ENCODE data around the gene NMT1. TPM values are rescaled to one million over a fixed set of nuclear protein-coding genes. Genes with fewer than 3 reads are reported as not detected.
A peak's percentile ranks its signal among the peaks of the same experiment; 100 is the strongest.

The NMT1 gene
- total and polyA plus RNA-seq, 9 donors: 34.0 to 49.1 (median 37.9) TPM

- WGBS (ENCODE audit: insufficient coverage): 10% methylated on average over 60 of the region's 71 CpGs
Measured at GRCh38 chr17:45144199-45145034, 83.3 kb downstream of the NMT1 start.

DNA sequence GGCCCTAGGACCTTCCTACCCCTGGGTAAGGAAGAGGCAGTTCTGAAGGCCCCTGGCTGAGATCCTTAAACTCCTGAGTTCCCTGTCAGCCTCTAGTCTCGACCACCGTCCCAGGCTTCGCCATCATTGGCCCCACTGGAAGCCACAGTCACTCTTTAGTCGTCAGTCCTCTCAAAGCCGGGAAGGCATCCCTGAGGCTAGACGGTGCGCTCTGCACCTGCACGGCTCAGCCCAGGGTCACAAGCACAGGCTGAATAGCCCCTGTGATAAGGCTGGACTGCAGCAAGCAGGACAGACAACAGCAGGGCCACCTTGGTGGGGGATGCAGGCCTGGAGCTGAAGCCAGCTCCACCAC is 83.9 kb downstream of the NMT1 start:
- DNase-seq: no peak
- Histone ChIP-seq H3K27me3 (ENCODE audit: control insufficient read depth, insufficient read depth, low read length) (no peaks in the 10 kb centered on the region), H3K4me1 (ENCODE audit: control insufficient read depth, insufficient read depth, low read length) (peaks cover 38% of the 10 kb centered on the region), H3K9me3 (replicated peaks; ENCODE audit: control insufficient read depth, low read depth, low read length) (no peaks in the 10 kb centered on the region), H3K4me3 (ENCODE audit: low read length) (no peak overlapping the region), H3K27ac (ENCODE audit: low read length) (peak overlapping the region; percentile 89), H3K36me3 (ENCODE audit: control insufficient read depth, insufficient read depth, low read length) (no peaks in the 10 kb centered on the region)
- 66% methylated on average over 8 of the region's 8 CpGs for WGBS (ENCODE audit: insufficient coverage)

More at GRCh38 chr17:45144199-45145034, 83.3 kb downstream of the NMT1 start:
- H3K4me1 ChIP-seq (ENCODE audit: control insufficient read depth, insufficient read depth, low read length): peaks cover 38% of the 10 kb centered on the region
- no peaks in the 10 kb centered on the region for H3K9me3 ChIP-seq (replicated peaks; ENCODE audit: control insufficient read depth, low read depth, low read length)
- peak overlapping the region; percentile 45 for H3K4me3 ChIP-seq (ENCODE audit: low read length)
- H3K36me3 ChIP-seq (ENCODE audit: control insufficient read depth, insufficient read depth, low read length): no peaks in the 10 kb centered on the region
- no peak for DNase-seq
- no peaks in the 10 kb centered on the region for H3K27me3 ChIP-seq (ENCODE audit: control insufficient read depth, insufficient read depth, low read length)
- H3K27ac ChIP-seq (ENCODE audit: low read length): peak overlapping the region; percentile 90

GRCh38 chr17:45146166-45146565 is 85.0 kb downstream of the NMT1 start:
- 75% methylated on average over 10 of the region's 10 CpGs for WGBS (ENCODE audit: insufficient coverage)
- DNase-seq: no peak
- H3K27me3 ChIP-seq (ENCODE audit: control insufficient read depth, insufficient read depth, low read length): no peaks in the 10 kb centered on the region
- no peaks in the 10 kb centered on the region for H3K36me3 ChIP-seq (ENCODE audit: control insufficient read depth, insufficient read depth, low read length)
- peak overlapping the region; percentile 100 for H3K27ac ChIP-seq (ENCODE audit: low read length)
- H3K4me3 ChIP-seq (ENCODE audit: low read length): no peak overlapping the region
- peaks cover 40% of the 10 kb centered on the region for H3K4me1 ChIP-seq (ENCODE audit: control insufficient read depth, insufficient read depth, low read length)
- H3K9me3 ChIP-seq (replicated peaks; ENCODE audit: control insufficient read depth, low read depth, low read length): no peaks in the 10 kb centered on the region

DNA sequence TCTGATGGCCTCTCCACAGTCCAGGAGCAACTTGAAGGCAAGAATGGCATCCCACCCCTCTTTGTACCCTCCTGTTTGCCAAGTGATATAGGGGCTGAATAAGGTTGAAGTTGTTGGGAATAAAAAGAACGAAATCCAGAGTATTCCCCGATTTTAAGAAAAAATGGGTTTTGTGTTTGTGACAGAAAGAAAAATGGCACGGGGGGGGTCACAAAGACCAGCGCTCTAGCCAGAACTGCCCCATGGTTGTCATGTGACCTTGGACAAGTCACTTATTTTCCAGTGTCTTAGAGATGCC is 85.4 kb downstream of the NMT1 start:
- Histone ChIP-seq H3K27me3 (ENCODE audit: control insufficient read depth, insufficient read depth, low read length) (no peaks in the 10 kb centered on the region), H3K27ac (ENCODE audit: low read length) (peak overlapping the region; percentile 100), H3K4me1 (ENCODE audit: control insufficient read depth, insufficient read depth, low read length) (peaks cover 44% of the 10 kb centered on the region), H3K9me3 (replicated peaks; ENCODE audit: control insufficient read depth, low read depth, low read length) (no peaks in the 10 kb centered on the region), H3K36me3 (ENCODE audit: control insufficient read depth, insufficient read depth, low read length) (no peaks in the 10 kb centered on the region), H3K4me3 (ENCODE audit: low read length) (peak overlapping the region; percentile 76)
- WGBS (ENCODE audit: insufficient coverage): 89% methylated on average over 4 of the region's 4 CpGs
- no peak for DNase-seq

- Histone ChIP-seq H3K36me3 (ENCODE audit: control insufficient read depth, insufficient read depth, low read length) (no peaks in the 10 kb centered on the region), H3K27me3 (ENCODE audit: control insufficient read depth, insufficient read depth, low read length) (no peaks in the 10 kb centered on the region), H3K27ac (ENCODE audit: low read length) (peak overlapping the region; percentile 100), H3K4me1 (ENCODE audit: control insufficient read depth, insufficient read depth, low read length) (peaks cover 48% of the 10 kb centered on the region), H3K4me3 (ENCODE audit: low read length) (peak overlapping the region; percentile 76), H3K9me3 (replicated peaks; ENCODE audit: control insufficient read depth, low read depth, low read length) (no peaks in the 10 kb centered on the region)
- peak; percentile 97 for DNase-seq
- 8% methylated on average over 24 of the region's 29 CpGs for WGBS (ENCODE audit: insufficient coverage)
Measured at GRCh38 chr17:45146890-45147580, 85.9 kb downstream of the NMT1 start.

DNA sequence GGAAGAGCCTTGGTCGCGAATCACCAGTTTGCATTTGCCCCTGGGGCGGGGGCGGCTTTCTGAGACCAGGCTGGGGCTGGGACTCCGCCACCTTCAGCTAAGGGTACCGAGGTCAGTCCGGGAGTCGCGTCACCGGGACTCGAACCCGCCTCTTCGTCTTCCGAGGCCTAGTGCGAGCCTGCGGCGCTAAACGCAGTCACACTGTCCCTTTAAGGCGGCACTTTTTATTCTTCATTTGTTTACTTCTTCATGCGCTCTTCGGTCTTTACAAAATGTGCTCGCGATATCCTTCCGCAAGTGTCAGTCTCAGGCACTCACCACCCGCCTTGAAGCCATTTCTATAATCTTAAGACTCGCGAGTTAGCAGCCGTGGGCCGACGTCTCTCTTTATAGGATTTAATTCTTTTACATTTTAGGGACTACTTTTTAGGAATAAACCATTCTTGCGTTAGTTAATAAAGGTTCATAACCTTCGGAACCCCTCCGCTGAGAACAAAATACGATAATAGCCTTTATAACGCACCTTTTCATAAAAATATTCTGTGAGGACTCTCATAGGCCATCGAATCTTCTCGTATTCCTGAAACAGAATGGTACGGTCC is 86.6 kb downstream of the NMT1 start:
- Histone ChIP-seq H3K9me3 (replicated peaks; ENCODE audit: control insufficient read depth, low read depth, low read length) (no peaks in the 10 kb centered on the region), H3K4me3 (ENCODE audit: low read length) (peak overlapping the region; percentile 76), H3K4me1 (ENCODE audit: control insufficient read depth, insufficient read depth, low read length) (peaks cover 48% of the 10 kb centered on the region), H3K27ac (ENCODE audit: low read length) (peak overlapping the region; percentile 100), H3K27me3 (ENCODE audit: control insufficient read depth, insufficient read depth, low read length) (no peaks in the 10 kb centered on the region), H3K36me3 (ENCODE audit: control insufficient read depth, insufficient read depth, low read length) (no peaks in the 10 kb centered on the region)
- DNase-seq: peak; percentile 99
- WGBS (ENCODE audit: insufficient coverage): 0% methylated on average over 31 of the region's 38 CpGs

DNA sequence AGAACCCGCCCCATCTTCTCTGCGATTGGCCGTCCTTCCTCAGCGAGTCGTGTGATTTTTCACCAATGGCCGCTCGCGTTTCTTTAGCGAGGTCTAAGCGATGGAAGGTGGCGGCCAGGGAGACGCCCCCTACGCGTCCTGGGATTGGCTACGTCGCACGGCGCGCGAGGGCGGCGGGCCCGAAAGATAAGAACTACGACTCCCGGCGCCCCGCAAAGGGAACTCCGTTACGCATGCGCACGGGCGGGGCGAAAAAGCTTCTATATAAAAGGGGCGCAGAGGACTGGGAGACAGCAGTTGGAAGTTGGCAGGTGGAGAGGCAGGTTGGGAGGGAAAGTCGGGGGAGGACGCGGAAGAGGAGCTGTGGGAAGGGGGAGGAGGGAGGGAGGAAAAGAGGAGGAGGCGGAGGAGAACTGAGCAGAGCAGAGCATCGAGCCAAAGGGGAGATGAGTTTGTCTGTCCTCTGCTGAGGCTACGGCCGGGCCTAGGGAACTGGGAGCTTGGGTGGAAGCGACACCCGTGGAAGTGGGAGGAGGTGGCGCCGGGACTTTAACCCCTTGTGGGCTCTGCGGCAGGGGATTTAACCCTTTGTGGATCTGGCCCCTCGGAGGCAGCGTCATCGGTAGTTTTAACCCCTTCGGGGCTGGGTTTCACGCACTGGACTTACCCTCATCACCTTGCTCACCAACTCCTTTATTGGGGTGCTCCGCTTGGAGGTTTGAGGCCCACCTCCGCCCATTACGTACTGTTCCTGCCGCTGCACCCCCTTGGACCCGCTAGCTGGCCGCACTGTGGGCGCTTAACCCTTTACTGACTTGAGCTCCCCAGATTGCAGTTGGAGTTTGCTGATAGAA is 87.3 kb downstream of the NMT1 start, which contains the start of gene HEXIM1:
Gene HEXIM1 (plus strand): TSS at position 293 of the 854 bp plus-strand sequence. CDS start 716 bp downstream, outside the sequence.
- Histone ChIP-seq H3K9me3 (replicated peaks; ENCODE audit: control insufficient read depth, low read depth, low read length) (no peaks in the 10 kb centered on the region), H3K4me1 (ENCODE audit: control insufficient read depth, insufficient read depth, low read length) (peaks cover 43% of the 10 kb centered on the region), H3K36me3 (ENCODE audit: control insufficient read depth, insufficient read depth, low read length) (no peaks in the 10 kb centered on the region), H3K27me3 (ENCODE audit: control insufficient read depth, insufficient read depth, low read length) (no peaks in the 10 kb centered on the region), H3K27ac (ENCODE audit: low read length) (peak within 1 kb of the TSS; percentile 100), H3K4me3 (ENCODE audit: low read length) (peak within 1 kb of the TSS; percentile 90)
- under 1% methylated on average over 50 of the region's 58 CpGs for WGBS (ENCODE audit: insufficient coverage)
- peak; percentile 100 for DNase-seq

GRCh38 chr17:45149037-45149668 is 88.0 kb downstream of the NMT1 start:
- Histone ChIP-seq H3K27ac (ENCODE audit: low read length) (peak overlapping the region; percentile 97), H3K4me1 (ENCODE audit: control insufficient read depth, insufficient read depth, low read length) (peaks cover 35% of the 10 kb centered on the region), H3K9me3 (replicated peaks; ENCODE audit: control insufficient read depth, low read depth, low read length) (no peaks in the 10 kb centered on the region), H3K4me3 (ENCODE audit: low read length) (peak overlapping the region; percentile 90), H3K27me3 (ENCODE audit: control insufficient read depth, insufficient read depth, low read length) (no peaks in the 10 kb centered on the region), H3K36me3 (ENCODE audit: control insufficient read depth, insufficient read depth, low read length) (no peaks in the 10 kb centered on the region)
- peak; percentile 96 for DNase-seq
- 0% methylated on average over 22 of the region's 32 CpGs for WGBS (ENCODE audit: insufficient coverage)
